ENCODE measurements around the gene NAALAD2.

NAALAD2 gene

GRCh38 chr11:90168571-90168970, 34.1 kb downstream of the NAALAD2 start:
- TF ChIP-seq, protein P1, sequence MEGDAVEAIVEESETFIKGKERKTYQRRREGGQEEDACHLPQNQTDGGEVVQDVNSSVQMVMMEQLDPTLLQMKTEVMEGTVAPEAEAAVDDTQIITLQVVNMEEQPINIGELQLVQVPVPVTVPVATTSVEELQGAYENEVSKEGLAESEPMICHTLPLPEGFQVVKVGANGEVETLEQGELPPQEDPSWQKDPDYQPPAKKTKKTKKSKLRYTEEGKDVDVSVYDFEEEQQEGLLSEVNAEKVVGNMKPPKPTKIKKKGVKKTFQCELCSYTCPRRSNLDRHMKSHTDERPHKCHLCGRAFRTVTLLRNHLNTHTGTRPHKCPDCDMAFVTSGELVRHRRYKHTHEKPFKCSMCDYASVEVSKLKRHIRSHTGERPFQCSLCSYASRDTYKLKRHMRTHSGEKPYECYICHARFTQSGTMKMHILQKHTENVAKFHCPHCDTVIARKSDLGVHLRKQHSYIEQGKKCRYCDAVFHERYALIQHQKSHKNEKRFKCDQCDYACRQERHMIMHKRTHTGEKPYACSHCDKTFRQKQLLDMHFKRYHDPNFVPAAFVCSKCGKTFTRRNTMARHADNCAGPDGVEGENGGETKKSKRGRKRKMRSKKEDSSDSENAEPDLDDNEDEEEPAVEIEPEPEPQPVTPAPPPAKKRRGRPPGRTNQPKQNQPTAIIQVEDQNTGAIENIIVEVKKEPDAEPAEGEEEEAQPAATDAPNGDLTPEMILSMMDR (conservative IDR thresholded peaks at IDR 0.05; ENCODE audit: low read depth): no peak
- ChIA-PET CTCF (interaction anchor here (0.5 kb wide), 1 partner anchor 36 kb away, joined by 3 read pairs; no protein-coding TSS in a partner anchor), POLR2A (ENCODE audit: low non-redundant PET) (no interaction called here)

DNA sequence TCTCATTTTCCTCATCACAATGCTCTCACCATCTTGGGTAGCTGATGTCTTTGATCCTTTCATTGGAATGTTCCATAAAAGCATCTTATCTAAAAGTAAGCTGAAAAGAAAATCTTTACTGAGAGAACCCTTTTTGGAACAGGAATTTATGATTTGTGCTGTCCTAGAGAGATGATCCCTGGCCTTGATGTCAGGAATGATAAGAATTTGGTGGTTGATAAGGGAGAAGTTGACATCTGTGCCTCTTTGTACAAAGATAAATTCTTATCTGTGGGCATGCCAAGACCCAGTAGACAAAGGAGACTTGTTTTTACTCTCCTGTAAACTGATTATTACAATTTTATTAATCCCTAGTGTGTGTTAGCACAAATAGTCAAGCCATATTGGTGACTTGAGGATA, 36.9 kb downstream of the NAALAD2 start:
- DNase-seq (ENCODE audit: low spot score): no peak
- H3K27ac ChIP-seq: no peak overlapping the region
- CTCF ChIA-PET: no interaction called here
- POLR2A ChIA-PET (ENCODE audit: low non-redundant PET): no interaction called here
- TF ChIP-seq, protein P1 (conservative IDR thresholded peaks at IDR 0.05; ENCODE audit: low read depth): no peak

More at GRCh38 chr11:90168571-90168970, 34.1 kb downstream of the NAALAD2 start:
- DNase-seq (ENCODE audit: low spot score): no peak
- H3K27ac ChIP-seq: no peak overlapping the region

GRCh38 chr11:90176069-90176468, 41.6 kb downstream of the NAALAD2 start:
- DNase-seq (ENCODE audit: low spot score): no peak
- H3K27ac ChIP-seq: no peak overlapping the region
- CTCF ChIA-PET: no interaction called here
- TF ChIP-seq, protein P1 (conservative IDR thresholded peaks at IDR 0.05; ENCODE audit: low read depth): no peak
- POLR2A ChIA-PET (ENCODE audit: low non-redundant PET): no interaction called here

DNA sequence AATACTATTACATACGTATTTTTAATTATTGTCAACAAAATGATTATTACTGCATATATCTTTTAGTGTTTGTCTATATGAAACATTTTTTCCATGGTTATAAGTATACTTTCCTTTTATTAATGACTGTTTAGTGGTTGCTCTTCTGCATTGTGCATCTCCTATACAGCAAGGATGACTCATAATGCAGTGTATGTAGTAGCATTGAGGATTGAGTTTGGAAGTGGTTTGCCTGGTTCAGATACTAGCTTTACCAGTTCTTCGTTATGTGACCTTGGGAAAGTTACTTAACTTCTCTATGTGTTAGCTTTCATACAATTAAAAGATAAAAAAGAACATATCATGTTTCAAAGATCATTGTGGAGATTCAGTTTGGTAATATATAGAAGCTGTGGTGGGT, 44.3 kb downstream of the NAALAD2 start:
- no peak overlapping the region for H3K27ac ChIP-seq
- DNase-seq (ENCODE audit: low spot score): peak; percentile 15
- POLR2A ChIA-PET (ENCODE audit: low non-redundant PET): no interaction called here
- CTCF ChIA-PET: no interaction called here
- TF ChIP-seq, protein P1 (conservative IDR thresholded peaks at IDR 0.05; ENCODE audit: low read depth): no peak

DNA sequence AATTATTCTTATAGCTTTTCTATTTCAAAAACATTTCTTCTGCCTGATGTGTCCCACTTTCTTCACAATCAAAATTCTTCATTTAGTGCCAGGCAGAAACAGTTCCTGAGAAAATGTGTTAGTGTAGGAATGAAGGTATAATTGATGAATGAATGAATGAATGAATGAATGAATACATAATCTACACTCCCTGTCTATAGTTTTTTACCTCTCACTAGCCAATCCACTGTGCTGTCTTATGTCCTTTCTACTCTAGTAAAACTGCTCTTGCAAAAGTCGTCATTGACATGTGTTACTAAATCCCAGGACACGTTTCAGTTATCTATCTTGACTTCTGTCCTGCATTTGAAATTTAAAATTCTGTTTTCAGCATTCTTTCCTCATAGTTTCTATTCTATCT, 45.5 kb downstream of the NAALAD2 start:
- POLR2A ChIA-PET (ENCODE audit: low non-redundant PET): no interaction called here

DNA sequence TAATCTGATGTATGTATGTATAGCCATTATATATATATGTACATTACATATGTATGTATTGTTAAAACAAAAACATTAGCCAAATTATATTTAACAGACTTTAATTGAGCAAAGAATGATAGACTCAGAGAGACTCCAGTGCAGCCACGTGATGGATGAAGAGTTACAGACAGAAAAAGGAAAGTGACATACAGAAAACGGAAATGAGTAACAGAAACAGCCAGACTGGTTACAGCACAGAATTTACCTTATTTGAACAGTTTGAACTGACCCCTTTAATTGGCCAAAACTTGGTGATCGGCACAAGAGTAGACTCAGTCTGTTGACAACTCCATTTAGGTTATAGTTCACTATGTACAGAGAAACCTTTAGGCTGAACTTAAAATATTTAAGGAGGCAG, 53.4 kb downstream of the NAALAD2 start:
- ChIA-PET POLR2A (ENCODE audit: low non-redundant PET) (no interaction called here), CTCF (interaction anchor here (0.7 to 1.1 kb wide), 2 partner anchors 11 to 17 kb away, joined by 3 to 4 read pairs; no protein-coding TSS in a partner anchor)
- DNase-seq (ENCODE audit: low spot score): no peak
- TF ChIP-seq, protein P1 (conservative IDR thresholded peaks at IDR 0.05; ENCODE audit: low read depth): no peak
- H3K27ac ChIP-seq: no peak overlapping the region

More for the DNA sequence above, 45.5 kb downstream of the NAALAD2 start:
- TF ChIP-seq, protein P1 (conservative IDR thresholded peaks at IDR 0.05; ENCODE audit: low read depth): no peak
- CTCF ChIA-PET: no interaction called here
- H3K27ac ChIP-seq: no peak overlapping the region
- no peak for DNase-seq (ENCODE audit: low spot score)

Data from RWPE1 (cell line).